ENCODE results near the gene MMS19. TPM values are rescaled to one million over a fixed set of nuclear protein-coding genes. Genes with fewer than 3 reads are reported as not detected.
A peak's percentile ranks its signal among the peaks of the same experiment; 100 is the strongest.

MMS19 gene
- total RNA-seq, 2 donors from 2014 or later = 44.6 to 60.0 TPM

GRCh38 chr10:97498841-97499560 lies 779 bp upstream of the MMS19 start, which contains the start of gene UBTD1:
Gene UBTD1, plus strand, starts transcription at chr10:97498924. Its CDS starts 280 bp downstream, at chr10:97499204.
- intact Hi-C loops (cut with DNase I) = loop anchor here (5.0 kb wide), 1 partner anchor 52 kb away; the partner anchor contains the start of genes EXOSC1 and ZDHHC16
- 0 to 1% methylated on average over 7 to 62 of the region's 66 CpGs for WGBS, 2 donors

GRCh38 chr10:97497572-97498075 lies 598 bp downstream of the MMS19 start:
- H3K27me3 ChIP-seq = no peaks in the 10 kb centered on the region
- H3K9me3 ChIP-seq = no peaks in the 10 kb centered on the region
- H3K4me3 ChIP-seq = peak overlapping the region; percentile 16 to 70
- H3K36me3 ChIP-seq (replicated peaks in 1 of 2; ENCODE audit: insufficient read depth in 1 of 2, low read depth in 2 of 2) = no peaks in the 10 kb centered on the region
- WGBS, 2 donors = 0% methylated on average over 21 to 22 of the region's 22 CpGs
- peak; percentile 53 to 74 (median 70) for DNase-seq
- H3K4me1 ChIP-seq = peaks cover 40% of the 10 kb centered on the region
- TF ChIP-seq CTCF (IDR thresholded peaks at IDR 0.05) (no peak), POLR2A (IDR thresholded peaks at IDR 0.05) (no peak)
- ATAC-seq = no peak
- peak overlapping the region; percentile 78 to 91 (median 88) for H3K27ac ChIP-seq
- intact Hi-C loops (cut with DNase I) = loop anchor here (5.0 kb wide), 1 partner anchor 50 kb away; the partner anchor contains the start of genes EXOSC1 and ZDHHC16

More at GRCh38 chr10:97498841-97499560, 779 bp upstream of the MMS19 start, which contains the start of gene UBTD1:
- no peaks in the 10 kb centered on the region for H3K9me3 ChIP-seq
- ATAC-seq (peak; percentile 2), DNase-seq (peak; percentile 52 to 65 (median 54))
- peak within 1 kb of the TSS; percentile 78 to 91 (median 88) for H3K27ac ChIP-seq
- no peaks in the 10 kb centered on the region for H3K27me3 ChIP-seq
- H3K4me3 ChIP-seq = peak within 1 kb of the TSS; percentile 70 to 77
- peaks cover 40% of the 10 kb centered on the region for H3K4me1 ChIP-seq
- H3K36me3 ChIP-seq (replicated peaks in 1 of 2; ENCODE audit: insufficient read depth in 1 of 2, low read depth in 2 of 2) = no peaks in the 10 kb centered on the region
- TF ChIP-seq POLR2A (IDR thresholded peaks at IDR 0.05) = peak; percentile 9 to 40 (median 16)
- TF ChIP-seq CTCF (IDR thresholded peaks at IDR 0.05) = peak in 1 of 7 experiments; percentile 8

- no peak for ATAC-seq
- no peak for DNase-seq
- H3K9me3 ChIP-seq = no peaks in the 10 kb centered on the region
- H3K4me3 ChIP-seq = no peak overlapping the region
- 17 to 30% methylated on average over 7 of the region's 7 CpGs for WGBS, 2 donors
- no peak for TF ChIP-seq POLR2A (IDR thresholded peaks at IDR 0.05)
- no peak for TF ChIP-seq CTCF (IDR thresholded peaks at IDR 0.05)
- H3K36me3 ChIP-seq (replicated peaks in 1 of 2; ENCODE audit: insufficient read depth in 1 of 2, low read depth in 2 of 2) = no peaks in the 10 kb centered on the region
- peak overlapping the region in 1 of 4 donors; percentile 45 for H3K27ac ChIP-seq
- peaks cover 40% of the 10 kb centered on the region for H3K4me1 ChIP-seq
- no peaks in the 10 kb centered on the region for H3K27me3 ChIP-seq
- intact Hi-C loops (cut with DNase I) = loop anchor here (5.0 kb wide), 1 partner anchor 48 kb away; the partner anchor contains the start of genes EXOSC1 and ZDHHC16
These were observed 3.2 kb downstream of the MMS19 start for GRCh38 chr10:97494863-97495506.

- Histone ChIP-seq H3K27ac (peak overlapping the region in 1 of 4 donors; percentile 45), H3K36me3 (replicated peaks in 1 of 2; ENCODE audit: insufficient read depth in 1 of 2, low read depth in 2 of 2) (no peaks in the 10 kb centered on the region), H3K9me3 (no peaks in the 10 kb centered on the region), H3K27me3 (no peaks in the 10 kb centered on the region), H3K4me1 (peaks cover 33% of the 10 kb centered on the region), H3K4me3 (no peak overlapping the region)
- TF ChIP-seq POLR2A (IDR thresholded peaks at IDR 0.05) (no peak), CTCF (IDR thresholded peaks at IDR 0.05) (no peak)
- DNase-seq (no peak), ATAC-seq (no peak)
- intact Hi-C loops (cut with DNase I) = no loop called here
- WGBS, 2 donors = 52 to 53% methylated on average over 2 of the region's 2 CpGs
These were observed 4.1 kb downstream of the MMS19 start for GRCh38 chr10:97494151-97494550.
